HG02885 (cell line): Measurements from ENCODE around the gene SECISBP2.
"Not testable (repeated sequence)": the region's sequence is repeated elsewhere in the genome, so short reads cannot be mapped to it uniquely, and the experiment has no call there.

Experiments used
- ATAC-seq: cut with Tn5 transposase; IDR thresholded peaks from one replicate; pipeline ENCODE4 v1.9.1; 2021; ENCODE audit warnings: mild to moderate bottlenecking; ENCODE audit not compliant: unreplicated experiment, poor library complexity

The SECISBP2 gene

DNA sequence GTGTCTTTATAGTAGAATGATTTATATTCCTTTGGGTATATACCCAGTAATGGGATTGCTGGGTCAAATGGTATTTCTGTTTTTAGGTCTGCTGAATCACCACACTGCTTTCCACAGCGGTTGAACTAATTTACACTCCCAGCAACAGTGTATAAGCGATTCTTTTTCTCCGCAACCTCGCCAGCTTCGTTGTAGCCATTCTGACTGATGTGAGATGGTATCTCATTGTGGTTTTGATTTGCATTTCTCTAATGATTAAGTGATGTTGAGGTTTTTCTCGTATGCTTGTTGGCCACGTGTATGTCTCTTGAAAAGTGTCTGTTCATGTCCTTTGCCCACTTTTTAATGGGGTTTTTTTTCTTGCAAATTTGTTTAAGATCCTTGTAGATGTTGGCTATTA, 25.5 kb downstream of the SECISBP2 start:
- ATAC-seq = not testable (repeated sequence)

GRCh38 chr9:89345476-89345875, 27.2 kb downstream of the SECISBP2 start:
- no peak for ATAC-seq

GRCh38 chr9:89346696-89347095, 28.4 kb downstream of the SECISBP2 start:
- no peak for ATAC-seq

DNA sequence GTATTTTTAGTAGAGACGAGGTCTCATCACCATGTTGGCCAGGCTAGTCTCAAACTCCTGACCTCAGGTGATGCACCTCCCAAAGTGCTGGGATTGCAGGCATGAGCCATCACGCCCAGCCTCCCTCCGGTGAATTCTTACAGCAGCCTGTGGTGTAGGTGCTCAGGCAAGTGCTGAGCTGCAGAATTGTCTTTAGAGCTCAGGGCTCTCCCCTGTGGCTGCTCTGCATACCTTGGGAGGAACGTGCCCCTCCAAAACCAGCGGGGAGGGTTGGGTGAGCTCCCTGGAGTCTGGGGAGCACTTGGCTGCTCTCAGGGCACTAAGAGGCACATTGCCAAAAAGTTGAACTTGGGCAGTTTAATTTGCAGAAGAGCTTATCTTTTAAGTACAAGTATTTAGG, 29.4 kb downstream of the SECISBP2 start:
- ATAC-seq = no peak

DNA sequence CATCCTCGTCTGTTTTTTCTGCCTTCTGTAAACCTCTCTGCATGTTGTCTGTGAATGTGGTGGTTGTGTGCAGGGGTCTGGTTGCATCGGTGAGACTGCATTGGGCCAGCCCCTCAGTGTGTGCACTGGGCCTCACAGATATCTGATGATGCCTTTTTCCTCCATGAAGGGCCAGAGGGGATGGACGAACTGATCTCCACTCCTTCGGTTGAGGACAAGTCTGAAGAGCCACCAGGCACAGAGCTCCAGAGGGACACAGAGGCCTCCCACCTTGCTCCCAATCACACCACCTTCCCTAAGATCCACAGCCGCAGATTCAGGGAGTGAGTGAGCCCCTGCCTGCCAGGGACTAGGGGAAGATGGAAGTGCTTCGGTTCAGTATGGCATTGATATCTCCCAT, 31.3 kb downstream of the SECISBP2 start:
- ATAC-seq = no peak

- ATAC-seq = no peak
Measured at GRCh38 chr9:89350988-89351557, 32.8 kb downstream of the SECISBP2 start.

DNA sequence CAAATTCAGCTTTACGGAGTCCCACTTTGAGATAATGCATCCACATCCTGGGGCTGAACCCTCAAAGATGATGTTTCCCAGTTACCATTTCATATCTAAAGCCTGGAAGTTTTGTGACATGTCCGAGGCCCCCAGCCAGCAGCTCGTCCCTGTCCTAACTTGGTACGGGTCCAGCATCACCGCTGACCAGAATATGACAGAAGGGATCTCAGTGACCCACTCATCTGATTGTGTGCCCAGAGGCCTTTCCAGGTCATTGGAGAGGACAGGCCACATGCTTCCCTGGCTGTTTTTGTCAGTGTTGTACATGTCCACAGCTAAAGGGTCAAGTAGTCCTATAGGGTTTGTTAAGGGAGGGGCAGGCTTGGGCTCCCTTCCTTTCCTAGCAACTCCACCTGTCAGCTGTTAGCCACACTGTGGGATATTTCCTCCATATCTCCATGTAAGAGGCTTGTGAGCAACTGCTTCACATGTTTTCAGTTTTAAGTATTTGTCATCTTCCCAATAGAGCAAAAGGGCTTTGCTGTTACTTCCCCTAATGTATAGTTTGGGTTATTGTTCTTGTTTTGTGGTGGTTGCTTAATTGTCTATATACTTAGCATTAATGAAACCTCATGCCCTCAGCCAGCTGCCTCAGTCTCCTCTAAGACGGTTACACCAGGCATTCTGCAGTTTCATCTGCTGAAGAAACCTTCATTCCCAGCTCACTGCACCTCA, 33.4 kb downstream of the SECISBP2 start:
- ATAC-seq = no peak

- no peak for ATAC-seq
Measured at GRCh38 chr9:89352451-89352850, 34.2 kb downstream of the SECISBP2 start.

DNA sequence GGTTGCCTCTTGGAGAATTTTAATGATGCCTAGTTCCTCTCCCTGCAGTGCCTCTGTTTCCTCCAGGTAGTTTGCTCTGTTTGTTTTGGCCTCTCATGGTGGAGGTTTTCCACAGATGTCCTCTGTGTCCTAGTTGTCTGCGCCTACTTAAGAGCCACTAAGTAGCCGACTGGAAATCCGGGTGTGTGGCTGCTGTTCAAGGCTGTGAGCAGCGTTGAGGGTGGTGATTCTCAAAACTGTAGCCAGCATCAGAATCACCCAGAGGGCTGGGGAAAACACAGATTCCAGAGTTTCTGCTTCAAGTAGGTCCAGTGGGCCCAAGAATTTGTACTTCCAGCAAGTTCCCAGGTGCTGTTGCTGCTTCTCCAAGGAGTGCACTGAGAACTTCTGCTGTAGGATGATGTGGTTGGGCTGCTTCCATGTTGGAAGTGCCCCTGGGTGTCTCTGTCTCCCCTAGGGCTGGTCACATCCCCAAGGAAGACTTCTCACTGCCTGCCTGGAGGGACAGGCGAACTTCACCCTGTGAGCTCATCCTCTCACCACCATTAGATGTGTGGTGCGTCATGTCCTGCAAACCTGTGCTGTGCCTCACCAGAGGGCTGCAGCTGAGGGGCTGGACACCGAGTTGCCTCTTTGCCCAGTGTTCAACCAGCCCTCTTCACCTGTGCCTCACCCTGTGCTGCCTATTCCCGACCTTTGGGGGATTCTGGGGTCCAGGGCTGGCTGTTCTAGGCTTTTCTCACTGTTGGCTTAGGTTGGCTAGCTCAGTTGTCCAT, 34.8 kb downstream of the SECISBP2 start:
- no peak for ATAC-seq

DNA sequence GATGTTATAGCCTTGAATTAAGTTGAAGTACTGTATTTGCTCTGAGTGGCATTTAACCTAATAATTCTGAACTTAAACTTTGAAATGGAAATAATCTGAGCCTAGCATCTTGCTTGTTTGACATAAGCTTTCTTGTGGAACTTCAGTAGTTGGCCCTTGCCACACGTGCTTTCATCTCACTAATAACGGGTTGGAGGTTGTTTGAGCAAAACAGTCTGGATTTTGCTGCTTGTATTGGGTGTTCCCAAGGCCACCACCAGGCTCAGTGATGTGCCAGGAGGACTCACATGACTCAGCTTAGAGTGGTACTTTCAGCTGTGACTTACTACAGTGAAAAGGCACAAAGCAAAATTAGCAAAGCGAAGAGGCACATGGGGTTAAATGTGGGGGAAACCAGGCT, 35.7 kb downstream of the SECISBP2 start:
- ATAC-seq = no peak

DNA sequence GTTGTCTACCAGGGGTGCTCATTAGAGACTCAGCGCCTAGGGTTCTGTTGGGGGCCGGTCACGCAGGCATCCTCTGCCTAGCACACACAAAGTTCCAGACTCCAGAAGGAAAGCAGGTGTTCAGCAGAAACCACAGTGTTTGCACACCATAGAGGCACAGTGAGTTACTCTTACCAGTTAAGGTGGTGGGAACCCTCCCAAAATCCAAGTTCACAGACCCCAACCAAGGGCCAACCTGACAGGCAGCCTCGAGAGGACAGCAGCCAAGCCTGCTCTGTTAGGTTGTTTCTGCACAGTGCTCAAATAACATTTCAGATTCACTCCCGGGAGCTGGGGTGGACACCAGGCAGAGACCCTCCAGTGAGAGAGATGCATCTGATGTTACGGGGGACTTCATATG, 36.2 kb downstream of the SECISBP2 start:
- no peak for ATAC-seq

GRCh38 chr9:89356782-89357181, 38.5 kb downstream of the SECISBP2 start:
- no peak for ATAC-seq

GRCh38 chr9:89357331-89358197, 39.3 kb downstream of the SECISBP2 start:
- ATAC-seq = no peak

- no peak for ATAC-seq
Measured at GRCh38 chr9:89358376-89358916, 40.1 kb downstream of the SECISBP2 start.

- no peak for ATAC-seq
Measured at GRCh38 chr9:89358985-89359384, 40.7 kb downstream of the SECISBP2 start.

DNA sequence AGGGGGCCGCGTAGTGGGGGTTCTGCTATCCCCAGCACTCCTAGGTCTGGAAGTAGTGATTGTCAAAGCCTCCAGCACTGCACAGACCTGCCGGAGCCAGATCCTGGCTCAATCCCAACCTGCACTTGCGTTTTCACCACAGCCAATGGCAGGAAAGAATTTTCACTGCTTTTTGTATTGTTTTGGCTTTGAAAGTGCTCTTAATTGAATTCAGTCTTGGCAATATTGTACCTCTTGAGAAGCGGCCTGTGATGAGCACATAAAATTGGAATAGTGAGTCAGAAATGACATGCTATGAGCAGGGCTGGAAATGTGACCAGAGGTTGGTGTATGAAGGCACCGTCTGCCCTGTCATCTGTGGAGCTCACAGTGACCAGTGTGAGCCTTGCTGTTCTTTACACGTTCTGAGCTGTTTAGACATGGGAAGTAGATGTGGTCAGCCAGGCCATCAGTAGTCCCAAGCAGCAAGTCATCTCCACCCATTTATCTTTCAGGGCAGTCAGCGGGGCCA, 41.5 kb downstream of the SECISBP2 start:
- ATAC-seq = no peak

GRCh38 chr9:89360465-89360864, 42.2 kb downstream of the SECISBP2 start:
- no peak for ATAC-seq

- no peak for ATAC-seq
Measured at GRCh38 chr9:89361031-89361430, 42.7 kb downstream of the SECISBP2 start.

GRCh38 chr9:89361816-89362646, 43.7 kb downstream of the SECISBP2 start:
- no peak for ATAC-seq
